SK-N-SH (cell line): ENCODE data around the gene NDOR1. TPM values are rescaled to one million over a fixed set of nuclear protein-coding genes. Genes with fewer than 3 reads are reported as not detected.

Experiments
- CTCF ChIA-PET: fragments of 300-600, 350-600 bp; formaldehyde crosslinking; extraction: SDS; loops from one replicate; lab custom pipeline; 2021; lab: Yijun Ruan, JAX
- POLR2A ChIA-PET: fragments of 350-600 bp; sonication (Branson Sonifier 250); formaldehyde crosslinking; extraction: SDS; loops from one replicate; lab custom pipeline; 2020; ENCODE audit warnings: antibody characterized with exemption, inconsistent platforms; lab: Yijun Ruan, JAX
- DNase-seq: peaks from one replicate; pipeline ENCODE4 v3.0.0; 2012
- H2AFZ ChIP-seq: fragments of 200-600 bp; sonication (generic); 2 replicates; pipeline ENCODE4 v1.8.1; 2016; ENCODE audit warnings: antibody characterized with exemption, mild to moderate bottlenecking, low read depth
- H3F3A ChIP-seq: fragments of 200-600 bp; sonication (generic); replicated peaks from 2 replicates; pipeline ENCODE3; 2016; ENCODE audit warnings: antibody characterized with exemption, mild to moderate bottlenecking; ENCODE audit not compliant: insufficient read depth
- H3K27ac ChIP-seq, 2 experiments: fragments of 200-500 bp in 1 of 2; fragments of 200-600 bp in 1 of 2; sonication (Bioruptor generic) in 1 of 2; sonication (generic), shearing (Covaris generic) in 1 of 2; 2 replicates each; pipeline versions ENCODE4 v1.5.1 to v1.6.1; 2014 to 2016; ENCODE audit warnings: low read depth in 2 of 2, inconsistent platforms in 1 of 2, low read length in 1 of 2, mild to moderate bottlenecking in 1 of 2, mixed read lengths in 1 of 2
- H3K27me3 ChIP-seq: fragments of 200-600 bp; sonication (generic), shearing (Covaris generic); 2 replicates; pipeline ENCODE4 v1.6.1; 2016; ENCODE audit warnings: mixed run types; ENCODE audit not compliant: insufficient read depth
- H3K36me3 ChIP-seq, 2 experiments: fragments of 200-500 bp in 1 of 2; fragments of 200-600 bp in 1 of 2; sonication (Bioruptor generic) in 1 of 2; sonication (generic) in 1 of 2; replicated peaks in 1 of 2; 2 replicates each; pipeline versions ENCODE3 to v1.5.1; 2014 to 2016; ENCODE audit warnings: low read length in 1 of 2, mild to moderate bottlenecking in 1 of 2; ENCODE audit not compliant: insufficient read depth in 2 of 2, control insufficient read depth in 1 of 2
- H3K4me1 ChIP-seq, 2 experiments: fragments of 200-500 bp in 1 of 2; fragments of 200-600 bp in 1 of 2; sonication (Bioruptor generic) in 1 of 2; sonication (generic), shearing (Covaris generic) in 1 of 2; 2 replicates each; pipeline versions ENCODE4 v1.5.1 to v1.6.1; 2014 to 2016; ENCODE audit warnings: low read depth in 1 of 2, low read length in 1 of 2, mixed run types in 1 of 2; ENCODE audit not compliant: insufficient read depth in 2 of 2, control insufficient read depth in 1 of 2
- H3K4me2 ChIP-seq: fragments of 200-600 bp; sonication (generic), shearing (Covaris generic); 2 replicates; pipeline ENCODE4 v1.6.1; 2017; ENCODE audit warnings: mixed run types
- H3K4me3 ChIP-seq, 2 experiments: fragments of 200-500 bp in 1 of 2; fragments of 200-600 bp in 1 of 2; sonication (Bioruptor generic) in 1 of 2; sonication (generic), shearing (Covaris generic) in 1 of 2; 2 replicates each; pipeline versions ENCODE4 v1.5.1 to v1.8.1; 2014 to 2016; ENCODE audit warnings: low read depth in 2 of 2, inconsistent platforms in 1 of 2, low read length in 1 of 2, mild to moderate bottlenecking in 1 of 2, mixed read lengths in 1 of 2, moderate library complexity in 1 of 2
- H3K79me2 ChIP-seq: fragments of 200-600 bp; sonication (generic); 2 replicates; pipeline ENCODE4 v1.8.1; 2017; ENCODE audit warnings: mild to moderate bottlenecking; ENCODE audit not compliant: insufficient read depth
- H3K9ac ChIP-seq: fragments of 200-600 bp; sonication (generic); 2 replicates; pipeline ENCODE4 v1.6.1; 2017; ENCODE audit warnings: mixed run types
- H3K9me2 ChIP-seq: fragments of 200-600 bp; sonication (generic); 2 replicates; pipeline ENCODE4 v1.6.1; 2017; ENCODE audit warnings: mixed run types
- H3K9me3 ChIP-seq: fragments of 200-600 bp; sonication (generic); 2 replicates; pipeline ENCODE4 v1.6.1; 2017; ENCODE audit warnings: mixed run types, mild to moderate bottlenecking, moderate library complexity
- H4K20me1 ChIP-seq: fragments of 200-600 bp; sonication (generic); 2 replicates; pipeline ENCODE4 v1.6.1; 2017; ENCODE audit warnings: mild to moderate bottlenecking, mixed run types; ENCODE audit not compliant: insufficient read depth
- GATA2 ChIP-seq: sonication (generic); formaldehyde crosslinking; IDR thresholded peaks from 2 replicates; pipeline ENCODE4 v1.5.0; 2020; ENCODE audit warnings: mild to moderate bottlenecking, missing genetic modification reagents
- RCOR1 ChIP-seq: fragments of 150-350 bp; IDR thresholded peaks from 2 replicates; pipeline ENCODE4 v1.6.1; 2017; ENCODE audit warnings: antibody characterized with exemption, low read length
- RFX5 ChIP-seq: IDR thresholded peaks from 2 replicates; pipeline ENCODE4 v1.6.1; 2012; ENCODE audit warnings: mild to moderate bottlenecking, improper control_type of control experiment, low read length
- TCF12 ChIP-seq: IDR thresholded peaks from 2 replicates; pipeline ENCODE4 v1.4.0; 2012
- WGBS: methylation state at CpG from one replicate; pipeline ENCODE4 v1.1.6; 2017; ENCODE audit warnings: low lambda C conversion rate; 5-methylcytosine and 5-hydroxymethylcytosine counted together
- polyA plus RNA-seq, 3 experiments: library from polyadenylated mRNA; depleted of rRNA; stranded (reverse); fragments of >200 nt; gene quantifications; 2 replicates each; pipeline ENCODE4 v1.2.3, GENCODE V29; 2012
- TF ChIP-seq, protein P1 (sequence below): IDR thresholded peaks from 2 replicates; pipeline ENCODE4 v1.6.1; 2012; ENCODE audit warnings: mild to moderate bottlenecking, low read depth, low read length, moderate library complexity
- TF ChIP-seq, protein P2 (sequence below): fragments of 150-350 bp; IDR thresholded peaks from 2 replicates; pipeline ENCODE4 v1.6.1; 2017; ENCODE audit warnings: antibody characterized with exemption, low read length, low read depth, borderline replicate concordance

NDOR1 gene
- polyA plus RNA-seq, 1 of the 3 experiments (the other 2 are of a cell fraction) = 8.6 TPM

DNA sequence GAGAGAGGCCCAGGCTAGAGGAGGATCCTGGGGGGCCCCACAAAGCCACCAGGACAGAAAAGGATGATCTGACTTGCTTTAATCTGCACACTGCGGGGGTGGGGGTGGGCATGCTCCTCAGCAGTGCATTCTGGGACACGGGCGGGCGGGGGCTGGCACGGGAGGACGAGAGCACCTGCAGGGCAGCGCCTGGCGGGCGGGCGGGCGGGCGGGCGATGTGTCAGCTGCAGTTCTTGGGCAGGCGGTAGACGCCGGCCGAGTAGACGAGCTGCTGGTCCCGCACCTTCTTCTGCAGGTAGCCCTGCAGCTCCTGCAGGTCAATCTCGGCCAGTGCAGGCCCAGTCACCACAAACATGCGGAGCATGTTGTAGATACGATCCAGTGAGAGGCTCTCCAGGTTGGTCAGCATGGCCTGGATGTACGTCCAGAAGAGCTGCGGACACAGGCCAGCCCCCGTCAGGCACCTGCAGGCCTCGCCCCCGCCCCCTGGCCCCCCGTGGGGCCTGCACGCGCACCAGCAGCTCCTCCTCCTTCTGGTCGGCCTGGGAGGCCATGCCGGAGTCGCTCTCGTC, 30.7 kb upstream of the NDOR1 start:
- no peak for DNase-seq
- no peaks in the 10 kb centered on the region for H3K9me3 ChIP-seq
- H3K4me3 ChIP-seq = no peak overlapping the region
- no peaks in the 10 kb centered on the region for H4K20me1 ChIP-seq
- H3K36me3 ChIP-seq = peaks cover 0 to 13% of the 10 kb centered on the region in 2 experiments
- POLR2A ChIA-PET = no interaction called here
- no peaks in the 10 kb centered on the region for H3F3A ChIP-seq
- H3K27ac ChIP-seq = no peak overlapping the region
- no peak overlapping the region for H3K9ac ChIP-seq
- TF ChIP-seq, protein P1, sequence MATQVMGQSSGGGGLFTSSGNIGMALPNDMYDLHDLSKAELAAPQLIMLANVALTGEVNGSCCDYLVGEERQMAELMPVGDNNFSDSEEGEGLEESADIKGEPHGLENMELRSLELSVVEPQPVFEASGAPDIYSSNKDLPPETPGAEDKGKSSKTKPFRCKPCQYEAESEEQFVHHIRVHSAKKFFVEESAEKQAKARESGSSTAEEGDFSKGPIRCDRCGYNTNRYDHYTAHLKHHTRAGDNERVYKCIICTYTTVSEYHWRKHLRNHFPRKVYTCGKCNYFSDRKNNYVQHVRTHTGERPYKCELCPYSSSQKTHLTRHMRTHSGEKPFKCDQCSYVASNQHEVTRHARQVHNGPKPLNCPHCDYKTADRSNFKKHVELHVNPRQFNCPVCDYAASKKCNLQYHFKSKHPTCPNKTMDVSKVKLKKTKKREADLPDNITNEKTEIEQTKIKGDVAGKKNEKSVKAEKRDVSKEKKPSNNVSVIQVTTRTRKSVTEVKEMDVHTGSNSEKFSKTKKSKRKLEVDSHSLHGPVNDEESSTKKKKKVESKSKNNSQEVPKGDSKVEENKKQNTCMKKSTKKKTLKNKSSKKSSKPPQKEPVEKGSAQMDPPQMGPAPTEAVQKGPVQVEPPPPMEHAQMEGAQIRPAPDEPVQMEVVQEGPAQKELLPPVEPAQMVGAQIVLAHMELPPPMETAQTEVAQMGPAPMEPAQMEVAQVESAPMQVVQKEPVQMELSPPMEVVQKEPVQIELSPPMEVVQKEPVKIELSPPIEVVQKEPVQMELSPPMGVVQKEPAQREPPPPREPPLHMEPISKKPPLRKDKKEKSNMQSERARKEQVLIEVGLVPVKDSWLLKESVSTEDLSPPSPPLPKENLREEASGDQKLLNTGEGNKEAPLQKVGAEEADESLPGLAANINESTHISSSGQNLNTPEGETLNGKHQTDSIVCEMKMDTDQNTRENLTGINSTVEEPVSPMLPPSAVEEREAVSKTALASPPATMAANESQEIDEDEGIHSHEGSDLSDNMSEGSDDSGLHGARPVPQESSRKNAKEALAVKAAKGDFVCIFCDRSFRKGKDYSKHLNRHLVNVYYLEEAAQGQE = no peak
- TF ChIP-seq, protein P2, sequence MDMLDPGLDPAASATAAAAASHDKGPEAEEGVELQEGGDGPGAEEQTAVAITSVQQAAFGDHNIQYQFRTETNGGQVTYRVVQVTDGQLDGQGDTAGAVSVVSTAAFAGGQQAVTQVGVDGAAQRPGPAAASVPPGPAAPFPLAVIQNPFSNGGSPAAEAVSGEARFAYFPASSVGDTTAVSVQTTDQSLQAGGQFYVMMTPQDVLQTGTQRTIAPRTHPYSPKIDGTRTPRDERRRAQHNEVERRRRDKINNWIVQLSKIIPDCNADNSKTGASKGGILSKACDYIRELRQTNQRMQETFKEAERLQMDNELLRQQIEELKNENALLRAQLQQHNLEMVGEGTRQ = no peak
- TF ChIP-seq, all 33 proteins: peak for 0
- CTCF ChIA-PET = interaction anchor here (0.6 to 5.0 kb wide), 4 partner anchors 13 to 88 kb away, joined by 3 to 24 read pairs (median 7); partner anchors contain the start of genes ANAPC2, MAN1B1 and SSNA1
- Histone ChIP-seq H3K79me2 (no peaks in the 10 kb centered on the region), H3K9me2 (no peaks in the 10 kb centered on the region), H2AFZ (no peak overlapping the region), H3K27me3 (0 out of 2 replicates have a peak, but pooled peaks cover 8% of the 10 kb centered on the region), H3K4me1 (peaks cover 0 to 19% of the 10 kb centered on the region in 2 experiments; a peak in 1 of 4 replicates), H3K4me2 (no peak overlapping the region)
- WGBS = 97% methylated on average over 13 of the region's 34 CpGs

DNA sequence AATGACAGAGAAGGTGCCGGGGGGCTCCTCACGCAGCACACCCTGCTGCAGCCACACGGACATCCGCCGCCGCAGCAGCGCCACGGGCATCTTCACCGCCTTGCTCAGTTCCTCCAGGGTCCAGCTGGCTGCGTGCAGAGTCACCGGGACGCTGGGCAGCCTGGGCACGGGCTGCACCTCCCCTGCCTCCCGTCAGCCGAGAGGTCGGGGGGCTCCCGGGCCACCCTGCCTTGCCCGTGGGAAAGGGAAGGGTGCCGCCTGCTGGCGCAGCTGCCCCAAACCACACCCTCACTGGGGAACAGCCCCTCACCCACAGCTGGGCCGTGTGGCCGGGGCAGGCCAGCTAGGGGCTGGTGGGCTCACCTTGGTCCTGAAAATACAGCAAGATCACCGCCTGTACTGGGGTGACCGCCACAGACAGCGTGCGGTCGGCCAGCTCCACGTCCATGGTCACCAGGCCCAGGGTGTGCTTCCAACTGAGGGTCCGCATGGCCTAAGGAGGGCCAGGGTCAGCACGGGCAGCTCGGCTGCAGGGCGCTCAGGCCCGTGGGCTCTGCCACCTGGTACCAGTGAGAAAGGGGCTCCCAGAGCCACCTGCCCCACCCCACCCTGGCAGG, 30.0 kb upstream of the NDOR1 start:
- H2AFZ ChIP-seq = no peak overlapping the region
- POLR2A ChIA-PET = no interaction called here
- no peaks in the 10 kb centered on the region for H3K9me2 ChIP-seq
- 0 out of 2 replicates have a peak, but pooled peaks cover 2% of the 10 kb centered on the region for H3K27me3 ChIP-seq
- DNase-seq = no peak
- no peaks in the 10 kb centered on the region for H4K20me1 ChIP-seq
- CTCF ChIA-PET = interaction anchor here (1.2 to 2.0 kb wide), 2 partner anchors 13 to 26 kb away, joined by 7 read pairs; partner anchors contain the start of genes ANAPC2 and SSNA1
- no peaks in the 10 kb centered on the region for H3K9me3 ChIP-seq
- H3K9ac ChIP-seq = no peak overlapping the region
- H3K4me2 ChIP-seq = no peak overlapping the region
- WGBS = 89% methylated on average over 8 of the region's 33 CpGs
- H3K4me3 ChIP-seq = no peak overlapping the region
- H3K27ac ChIP-seq = no peak overlapping the region
- peaks cover 0 to 19% of the 10 kb centered on the region in 2 experiments; a peak in 1 of 4 replicates for H3K4me1 ChIP-seq
- no peaks in the 10 kb centered on the region for H3K79me2 ChIP-seq
- TF ChIP-seq TCF12 = no peak
- no peak for TF ChIP-seq RCOR1
- no peak for TF ChIP-seq GATA2 (CRISPR knock-in tag)
- no peak for TF ChIP-seq RFX5
- peaks cover 0 to 18% of the 10 kb centered on the region in 2 experiments for H3K36me3 ChIP-seq
- no peaks in the 10 kb centered on the region for H3F3A ChIP-seq
